Activated naive CD8-positive, alpha-beta T cell treated with anti-CD3 and anti-CD28 coated beads, Interleukin-2, amount 50 U/mL, for 16 hours (primary cell): ENCODE measurements around the gene RDX.

Experiments
- DNase-seq: peaks from one replicate; pipeline ENCODE4 v3.0.0-alpha.2; 2020; ENCODE audit warnings: low read depth, low spot score

RDX gene

DNA sequence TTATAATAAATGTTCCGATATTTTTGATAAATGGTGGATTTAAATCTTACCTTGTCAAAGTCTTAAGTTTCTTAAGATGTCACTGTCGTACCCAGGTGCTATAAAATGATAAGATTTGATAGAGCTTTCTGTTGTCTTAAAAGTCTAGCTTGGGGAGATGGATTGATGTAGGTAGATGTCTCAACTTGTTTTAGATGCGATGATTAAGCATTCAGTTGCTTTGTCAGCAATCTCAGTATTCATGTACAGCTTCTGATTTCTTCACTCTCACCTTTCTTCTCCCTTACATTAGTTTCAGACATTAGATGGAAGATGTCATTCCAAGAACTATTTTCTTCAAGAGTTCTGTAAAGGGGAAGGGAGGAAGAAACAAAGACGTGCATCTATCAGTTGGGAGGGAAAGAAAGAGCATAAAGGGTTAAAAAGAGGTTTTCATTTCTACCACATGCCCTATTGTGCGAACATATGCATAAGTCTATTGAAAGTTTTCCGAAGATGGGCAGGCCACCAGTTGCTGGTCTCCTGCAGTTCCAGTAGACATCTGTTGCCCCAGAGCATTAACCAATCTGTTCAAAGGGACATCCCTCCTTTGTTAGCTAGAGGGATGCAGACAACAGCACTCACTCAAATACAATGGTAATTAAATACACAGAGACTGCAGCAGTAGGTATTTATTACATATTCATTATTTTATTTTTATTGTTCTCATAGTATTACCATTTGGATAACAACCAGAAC is 164.9 kb downstream of the RDX start:
- DNase-seq, result no peak

DNA sequence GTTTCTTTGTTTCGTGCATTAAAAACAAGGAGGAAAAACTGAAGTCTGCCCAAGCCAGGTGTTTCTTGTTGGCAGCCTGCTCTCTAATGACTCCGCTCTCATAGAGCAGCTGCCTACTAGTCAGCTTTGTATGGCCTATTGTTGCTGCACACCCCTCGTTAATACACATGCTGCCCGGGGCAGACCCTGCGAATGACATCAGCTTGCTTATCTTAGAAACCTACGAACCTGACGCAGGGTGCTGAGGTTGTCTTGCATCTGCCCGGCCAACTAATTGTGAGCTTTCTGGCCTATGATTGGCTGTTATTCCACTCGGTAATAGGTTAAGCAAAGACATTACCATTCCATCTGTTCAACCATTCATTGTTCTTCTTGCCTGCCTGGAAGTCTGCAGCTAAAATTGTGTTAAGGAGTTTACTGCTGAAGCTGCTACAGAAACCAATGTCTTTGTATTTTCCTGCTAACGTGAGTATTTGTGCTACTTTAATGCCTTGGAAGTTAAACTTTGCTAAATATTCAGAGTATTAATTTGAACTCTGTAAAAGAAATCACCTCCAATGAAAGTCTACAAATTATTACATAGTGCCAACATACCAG is 165.7 kb downstream of the RDX start:
- no peak for DNase-seq

DNA sequence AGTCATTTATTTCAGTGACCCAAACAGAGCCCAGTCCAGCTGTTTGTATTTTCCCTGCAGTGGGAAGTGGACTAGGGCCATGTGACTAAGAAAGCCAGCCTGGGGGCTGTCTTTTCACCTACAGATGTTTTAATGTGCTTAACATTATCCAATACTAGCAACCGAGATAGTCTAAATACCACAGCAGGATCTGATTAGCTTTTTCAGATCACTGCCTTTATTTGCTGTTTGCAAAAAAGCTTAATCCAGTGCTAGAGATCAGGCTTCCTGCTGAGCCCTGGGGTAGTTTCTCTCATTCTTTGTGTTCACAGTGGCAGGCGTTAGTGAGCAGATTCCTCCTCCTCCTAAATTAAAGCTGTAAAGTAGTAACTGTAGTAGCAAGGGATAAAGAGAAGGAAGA is 168.3 kb downstream of the RDX start:
- DNase-seq, result no peak

DNA sequence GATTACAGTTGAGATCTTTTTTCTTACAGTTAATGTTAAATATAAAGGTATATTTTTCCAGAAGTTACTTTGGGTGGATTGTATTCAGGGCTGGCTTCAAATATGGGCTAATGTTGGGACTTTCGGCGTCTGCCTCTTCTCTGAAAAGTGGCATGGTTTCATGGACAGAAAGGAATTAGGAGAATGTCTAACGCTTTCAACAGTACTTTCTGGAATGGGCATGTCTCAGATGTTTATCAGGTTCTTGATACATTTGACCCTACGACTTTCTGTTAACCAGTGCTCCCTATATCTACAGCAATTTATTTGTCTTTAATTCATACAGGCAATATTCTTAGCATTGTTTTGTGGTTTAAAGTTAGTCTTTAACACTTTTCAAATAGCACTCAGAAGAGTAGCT is 169.5 kb downstream of the RDX start:
- no peak for DNase-seq

DNA sequence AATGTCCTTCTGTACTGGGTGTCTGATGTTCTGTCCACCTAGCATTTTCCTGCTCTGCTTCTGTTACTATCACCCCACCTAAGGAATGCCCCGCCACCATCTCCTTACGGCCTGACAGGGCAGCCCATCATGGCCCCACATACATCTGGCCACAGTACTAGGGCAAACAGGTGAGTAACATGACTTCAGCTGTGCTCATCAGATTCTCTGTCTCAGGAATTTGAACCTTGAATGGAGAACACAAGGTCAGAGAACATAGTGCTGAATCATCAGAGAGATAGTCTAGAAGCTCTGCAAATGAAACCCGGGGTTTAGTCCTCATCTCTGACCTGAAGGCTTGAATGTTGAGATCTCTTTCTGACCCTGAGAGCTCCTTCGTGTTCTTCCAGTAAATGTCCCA is 170.8 kb downstream of the RDX start:
- DNase-seq, result no peak
